Measurements from ENCODE around the gene ZNF281.
A peak's percentile ranks its signal among the peaks of the same experiment; 100 is the strongest.
"Not testable (repeated sequence)": the region's sequence is repeated elsewhere in the genome, so short reads cannot be mapped to it uniquely, and the experiment has no call there.

The ZNF281 gene

DNA sequence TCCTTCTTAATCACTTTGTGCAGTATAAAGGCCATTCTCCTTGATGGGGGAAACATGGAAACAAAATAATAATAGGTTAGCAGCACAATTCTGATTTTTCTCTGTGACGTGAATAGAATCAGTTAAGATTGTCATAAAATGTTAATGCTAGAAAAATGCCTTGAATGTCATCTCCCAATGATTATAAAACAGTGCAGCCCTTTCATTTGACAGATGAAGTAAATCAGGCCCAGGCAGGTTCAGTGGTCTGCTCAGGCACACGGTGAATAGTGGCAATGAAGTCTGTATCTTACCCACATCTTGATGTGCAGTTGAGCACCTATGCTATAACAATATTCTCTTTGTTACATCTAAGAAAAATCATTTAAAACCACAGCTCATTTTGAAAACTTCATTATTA lies 32.2 kb upstream of the ZNF281 start:
- no peak overlapping the region for H2AFZ ChIP-seq (ENCODE audit: low read depth, low read length)
- H2BK120ac ChIP-seq (ENCODE audit: low read depth, low read length) = no peak overlapping the region
- H2BK15ac ChIP-seq (ENCODE audit: low read depth, poor library complexity, severe bottlenecking) = no peak overlapping the region
- H4K91ac ChIP-seq (ENCODE audit: low read length) = no peak overlapping the region
- H3K4me2 ChIP-seq (ENCODE audit: low read length, poor library complexity, severe bottlenecking) = no peak overlapping the region
- H3K18ac ChIP-seq (ENCODE audit: low read depth in 1 of 2, low read length in 2 of 2) = no peak overlapping the region
- no peak overlapping the region for H3K27ac ChIP-seq (ENCODE audit: low read length, poor library complexity, severe bottlenecking)
- H3K23ac ChIP-seq (ENCODE audit: low read length in 2 of 2) = no peak overlapping the region
- H3K79me1 ChIP-seq (replicated peaks; ENCODE audit: low read length, poor library complexity, severe bottlenecking) = no peaks in the 10 kb centered on the region
- no peak overlapping the region for H4K8ac ChIP-seq (ENCODE audit: low read length)
- WGBS = 100% methylated on average over 2 of the region's 2 CpGs
- H3K9ac ChIP-seq (ENCODE audit: low read length) = no peak overlapping the region
- no peaks in the 10 kb centered on the region for H3K36me3 ChIP-seq (ENCODE audit: control insufficient read depth in 1 of 2, insufficient read depth in 2 of 2, low read depth in 1 of 2, low read length in 2 of 2)
- no peaks in the 10 kb centered on the region for H3K9me3 ChIP-seq (ENCODE audit: control insufficient read depth, low read length)
- H3K4me1 ChIP-seq (ENCODE audit: control insufficient read depth, insufficient read depth, low read depth, low read length) = no peaks in the 10 kb centered on the region
- no peak overlapping the region for H2BK12ac ChIP-seq (ENCODE audit: low read length in 2 of 2)
- no peak for DNase-seq
- H3K27me3 ChIP-seq (ENCODE audit: control insufficient read depth in 1 of 2, insufficient read depth in 1 of 2, low read length in 2 of 2) = no peaks in the 10 kb centered on the region
- no peak overlapping the region for H3K4me3 ChIP-seq (ENCODE audit: insufficient read depth in 1 of 2, low read depth in 1 of 2, low read length in 2 of 2)
- no peak overlapping the region for H3K4ac ChIP-seq (ENCODE audit: low read depth in 1 of 2, low read length in 2 of 2)
- no peak overlapping the region for H2BK5ac ChIP-seq (ENCODE audit: low read depth, low read length, poor library complexity, severe bottlenecking)
- no peak overlapping the region for H2AK5ac ChIP-seq (ENCODE audit: low read length, severe bottlenecking)
- no peak overlapping the region for H3K14ac ChIP-seq (ENCODE audit: low read length in 2 of 2)

DNA sequence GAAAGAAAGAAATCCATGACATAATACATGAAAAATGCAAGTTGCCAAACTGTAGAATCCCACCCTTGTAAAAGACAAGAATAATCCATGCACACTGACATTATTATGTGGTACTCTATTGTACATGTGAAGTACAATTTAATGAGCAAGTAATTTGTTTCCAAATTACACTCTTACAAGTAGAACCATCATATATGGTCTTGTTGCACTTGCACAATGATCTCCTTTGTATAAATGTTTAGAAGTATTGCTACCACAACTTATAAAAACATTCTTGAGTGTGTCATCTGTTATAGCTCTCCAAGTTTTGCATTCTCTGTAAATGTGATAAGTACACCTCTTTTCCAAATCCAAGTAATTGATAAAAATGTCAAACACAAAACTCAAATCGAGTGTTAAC lies 29.1 kb upstream of the ZNF281 start:
- no peaks in the 10 kb centered on the region for H3K27me3 ChIP-seq (ENCODE audit: control insufficient read depth in 1 of 2, insufficient read depth in 1 of 2, low read length in 2 of 2)
- no peak overlapping the region for H3K4ac ChIP-seq (ENCODE audit: low read depth in 1 of 2, low read length in 2 of 2)
- no peak overlapping the region for H2BK5ac ChIP-seq (ENCODE audit: low read depth, low read length, poor library complexity, severe bottlenecking)
- no peak overlapping the region for H2AK5ac ChIP-seq (ENCODE audit: low read length, severe bottlenecking)
- H3K18ac ChIP-seq (ENCODE audit: low read depth in 1 of 2, low read length in 2 of 2) = no peak overlapping the region
- no peak overlapping the region for H3K27ac ChIP-seq (ENCODE audit: low read length, poor library complexity, severe bottlenecking)
- 89% methylated on average over 1 of the region's 1 CpG for WGBS
- H3K79me1 ChIP-seq (replicated peaks; ENCODE audit: low read length, poor library complexity, severe bottlenecking) = no peaks in the 10 kb centered on the region
- H2BK12ac ChIP-seq (ENCODE audit: low read length in 2 of 2) = no peak overlapping the region
- H4K91ac ChIP-seq (ENCODE audit: low read length) = no peak overlapping the region
- H2BK120ac ChIP-seq (ENCODE audit: low read depth, low read length) = no peak overlapping the region
- H2BK15ac ChIP-seq (ENCODE audit: low read depth, poor library complexity, severe bottlenecking) = no peak overlapping the region
- H3K4me3 ChIP-seq (ENCODE audit: insufficient read depth in 1 of 2, low read depth in 1 of 2, low read length in 2 of 2) = no peak overlapping the region
- DNase-seq = peak; percentile 59
- H3K4me1 ChIP-seq (ENCODE audit: control insufficient read depth, insufficient read depth, low read depth, low read length) = no peaks in the 10 kb centered on the region
- H3K9ac ChIP-seq (ENCODE audit: low read length) = no peak overlapping the region
- H3K9me3 ChIP-seq (ENCODE audit: control insufficient read depth, low read length) = no peaks in the 10 kb centered on the region
- no peak overlapping the region for H4K8ac ChIP-seq (ENCODE audit: low read length)
- no peak overlapping the region for H3K23ac ChIP-seq (ENCODE audit: low read length in 2 of 2)
- H2AFZ ChIP-seq (ENCODE audit: low read depth, low read length) = no peak overlapping the region
- H3K14ac ChIP-seq (ENCODE audit: low read length in 2 of 2) = no peak overlapping the region
- no peak overlapping the region for H3K4me2 ChIP-seq (ENCODE audit: low read length, poor library complexity, severe bottlenecking)
- H3K36me3 ChIP-seq (ENCODE audit: control insufficient read depth in 1 of 2, insufficient read depth in 2 of 2, low read depth in 1 of 2, low read length in 2 of 2) = no peaks in the 10 kb centered on the region

DNA sequence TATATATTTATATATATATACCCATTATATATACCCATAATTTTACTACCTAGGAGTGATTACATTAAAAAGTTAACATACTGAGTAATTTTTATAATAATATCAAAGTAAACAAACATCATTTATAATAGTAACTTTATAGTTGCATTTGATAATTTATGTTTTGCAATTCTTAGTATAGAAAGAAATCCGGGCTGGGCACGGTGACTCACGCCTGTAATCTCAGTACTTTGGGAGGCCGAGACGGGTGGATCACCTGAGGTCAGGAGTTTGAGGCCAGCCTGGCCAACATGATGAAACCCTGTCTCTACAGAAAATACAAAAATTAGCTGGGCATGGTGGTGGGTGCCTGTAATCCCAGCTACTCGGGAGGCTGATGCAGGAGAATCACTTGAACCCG lies 28.6 kb upstream of the ZNF281 start:
- H3K79me1 ChIP-seq (replicated peaks; ENCODE audit: low read length, poor library complexity, severe bottlenecking); H3K4me1 ChIP-seq (ENCODE audit: control insufficient read depth, insufficient read depth, low read depth, low read length); H3K23ac ChIP-seq (ENCODE audit: low read length in 2 of 2); H3K4me3 ChIP-seq (ENCODE audit: insufficient read depth in 1 of 2, low read depth in 1 of 2, low read length in 2 of 2); H2BK12ac ChIP-seq (ENCODE audit: low read length in 2 of 2); DNase-seq; H4K91ac ChIP-seq (ENCODE audit: low read length); H2BK5ac ChIP-seq (ENCODE audit: low read depth, low read length, poor library complexity, severe bottlenecking); H3K27me3 ChIP-seq (ENCODE audit: control insufficient read depth in 1 of 2, insufficient read depth in 1 of 2, low read length in 2 of 2); H3K4me2 ChIP-seq (ENCODE audit: low read length, poor library complexity, severe bottlenecking); H3K9ac ChIP-seq (ENCODE audit: low read length); H3K9me3 ChIP-seq (ENCODE audit: control insufficient read depth, low read length); H2BK120ac ChIP-seq (ENCODE audit: low read depth, low read length); H2AK5ac ChIP-seq (ENCODE audit: low read length, severe bottlenecking); H2BK15ac ChIP-seq (ENCODE audit: low read depth, poor library complexity, severe bottlenecking); H4K8ac ChIP-seq (ENCODE audit: low read length); H3K4ac ChIP-seq (ENCODE audit: low read depth in 1 of 2, low read length in 2 of 2); H3K27ac ChIP-seq (ENCODE audit: low read length, poor library complexity, severe bottlenecking); H3K18ac ChIP-seq (ENCODE audit: low read depth in 1 of 2, low read length in 2 of 2); H3K14ac ChIP-seq (ENCODE audit: low read length in 2 of 2); H3K36me3 ChIP-seq (ENCODE audit: control insufficient read depth in 1 of 2, insufficient read depth in 2 of 2, low read depth in 1 of 2, low read length in 2 of 2); H2AFZ ChIP-seq (ENCODE audit: low read depth, low read length): not testable (repeated sequence)
- 89% methylated on average over 7 of the region's 7 CpGs for whole genome bisulfite sequencing

DNA sequence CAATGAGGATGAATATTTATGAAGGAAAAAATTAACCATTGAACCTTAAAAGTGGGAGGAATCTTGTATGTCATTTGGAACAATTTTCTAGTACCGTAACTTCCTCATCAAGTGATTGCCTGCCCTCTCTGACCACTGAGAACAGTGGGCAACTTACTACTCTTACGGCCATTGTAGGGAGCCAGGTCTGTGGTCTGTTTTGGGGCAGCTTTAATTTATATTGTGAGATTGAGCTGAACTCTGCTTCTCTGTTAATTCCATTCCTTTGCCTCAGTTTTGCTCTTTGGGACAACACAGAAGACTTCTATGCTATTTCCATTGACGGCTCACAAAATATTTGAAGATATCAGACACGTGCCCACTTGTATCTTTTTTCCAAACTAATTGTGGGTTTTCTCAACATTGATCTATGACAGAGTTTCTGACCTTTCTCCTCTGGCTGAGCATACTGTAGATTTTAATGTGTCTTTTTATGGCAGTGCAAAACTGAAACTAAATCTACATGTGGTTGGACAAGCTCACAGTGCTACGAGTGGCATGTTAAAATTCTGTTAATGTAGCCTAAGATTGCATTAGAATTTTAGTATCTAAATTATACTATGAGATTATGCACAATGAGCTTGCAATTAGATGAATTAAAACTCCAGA lies 27.8 kb upstream of the ZNF281 start:
- Histone ChIP-seq H2BK5ac (ENCODE audit: low read depth, low read length, poor library complexity, severe bottlenecking) (no peak overlapping the region), H3K36me3 (ENCODE audit: control insufficient read depth in 1 of 2, insufficient read depth in 2 of 2, low read depth in 1 of 2, low read length in 2 of 2) (no peaks in the 10 kb centered on the region), H2AFZ (ENCODE audit: low read depth, low read length) (no peak overlapping the region), H2BK12ac (ENCODE audit: low read length in 2 of 2) (no peak overlapping the region), H3K9me3 (ENCODE audit: control insufficient read depth, low read length) (no peaks in the 10 kb centered on the region), H3K4me3 (ENCODE audit: insufficient read depth in 1 of 2, low read depth in 1 of 2, low read length in 2 of 2) (peak overlapping the region in 1 of 2 experiments; percentile 63), H3K9ac (ENCODE audit: low read length) (peak overlapping the region; percentile 83), H3K23ac (ENCODE audit: low read length in 2 of 2) (no peak overlapping the region), H3K4me1 (ENCODE audit: control insufficient read depth, insufficient read depth, low read depth, low read length) (no peaks in the 10 kb centered on the region), H3K18ac (ENCODE audit: low read depth in 1 of 2, low read length in 2 of 2) (peak overlapping the region in 1 of 2 experiments; percentile 75), H3K4ac (ENCODE audit: low read depth in 1 of 2, low read length in 2 of 2) (no peak overlapping the region), H2BK120ac (ENCODE audit: low read depth, low read length) (no peak overlapping the region), H4K91ac (ENCODE audit: low read length) (no peak overlapping the region), H3K14ac (ENCODE audit: low read length in 2 of 2) (no peak overlapping the region), H3K4me2 (ENCODE audit: low read length, poor library complexity, severe bottlenecking) (no peak overlapping the region), H2AK5ac (ENCODE audit: low read length, severe bottlenecking) (no peak overlapping the region), H3K27ac (ENCODE audit: low read length, poor library complexity, severe bottlenecking) (no peak overlapping the region), H2BK15ac (ENCODE audit: low read depth, poor library complexity, severe bottlenecking) (no peak overlapping the region), H3K27me3 (ENCODE audit: control insufficient read depth in 1 of 2, insufficient read depth in 1 of 2, low read length in 2 of 2) (no peaks in the 10 kb centered on the region), H3K79me1 (replicated peaks; ENCODE audit: low read length, poor library complexity, severe bottlenecking) (no peaks in the 10 kb centered on the region), H4K8ac (ENCODE audit: low read length) (no peak overlapping the region)
- DNase-seq = peak; percentile 62
- 68% methylated on average over 4 of the region's 5 CpGs for WGBS

Measured in mesenchymal stem cell (in vitro differentiated cells and primary cell).